PC-9 (cell line): Measurements from ENCODE around the gene NRXN2. TPM values are rescaled to one million over a fixed set of nuclear protein-coding genes. Genes with fewer than 3 reads are reported as not detected.

Experiments used
- BruUV-seq: library from RNA; stranded (reverse); fragments of 400-500 nt; replicated peaks from 2 replicates; lab custom pipeline; 2021; lab: Mats Ljungman, UMichigan
- CTCF ChIA-PET: fragments of 300-600 bp; sonication (Branson Sonifier 250); formaldehyde crosslinking; loops from one replicate; lab custom pipeline; 2022; ENCODE audit warnings: antibody characterized with exemption; lab: Charles Lee
- POLR2A ChIA-PET: fragments of 300-600 bp; sonication (Branson Sonifier 250); formaldehyde crosslinking; loops from one replicate; lab custom pipeline; 2022; ENCODE audit warnings: antibody characterized with exemption; ENCODE audit not compliant: unreplicated experiment; lab: Charles Lee
- DNase-seq, 2 experiments: peaks; one replicate each; pipeline versions ENCODE4 v3.0.0 to v3.0.0-alpha.2; 2015 to 2022; ENCODE audit warnings: mixed read lengths in 1 of 2
- H2AFZ ChIP-seq: fragments of 200-600 bp; sonication (generic); 2 replicates; pipeline ENCODE4 v1.8.1; 2017; ENCODE audit warnings: antibody characterized with exemption
- H3F3A ChIP-seq: fragments of 200-600 bp; sonication (generic); 2 replicates; pipeline ENCODE4 v1.8.1; 2017; ENCODE audit warnings: antibody characterized with exemption, mild to moderate bottlenecking, low read depth; ENCODE audit not compliant: insufficient read depth
- H3K27ac ChIP-seq: fragments of 200-600 bp; sonication (generic); 2 replicates; pipeline ENCODE4 v1.6.1; 2016; ENCODE audit warnings: mixed run types
- H3K27me3 ChIP-seq: fragments of 200-600 bp; sonication (generic); 2 replicates; pipeline ENCODE4 v1.6.1; 2016; ENCODE audit warnings: low read depth, mixed run types; ENCODE audit not compliant: insufficient read depth
- H3K36me3 ChIP-seq: fragments of 200-600 bp; sonication (generic); 2 replicates; pipeline ENCODE4 v1.6.1; 2016; ENCODE audit warnings: low read depth, mixed run types
- H3K4me1 ChIP-seq: fragments of 200-600 bp; sonication (generic); replicated peaks from 2 replicates; pipeline ENCODE4 v1.6.1; 2016; ENCODE audit warnings: mixed run types; ENCODE audit not compliant: insufficient read depth
- H3K4me2 ChIP-seq: fragments of 200-600 bp; sonication (generic); 2 replicates; pipeline ENCODE4 v1.6.1; 2017; ENCODE audit warnings: mixed run types
- H3K4me3 ChIP-seq: fragments of 200-600 bp; sonication (generic); 2 replicates; pipeline ENCODE4 v1.6.1; 2016; ENCODE audit warnings: mixed run types
- H3K79me2 ChIP-seq: fragments of 200-600 bp; sonication (generic); 2 replicates; pipeline ENCODE4 v1.6.1; 2017; ENCODE audit warnings: low read depth, mixed run types
- H3K9me2 ChIP-seq: fragments of 200-600 bp; sonication (generic); 2 replicates; pipeline ENCODE4 v1.8.1; 2017; ENCODE audit warnings: mild to moderate bottlenecking; ENCODE audit not compliant: insufficient read depth
- H3K9me3 ChIP-seq: fragments of 200-600 bp; sonication (generic); 2 replicates; pipeline ENCODE4 v1.8.1; 2016; ENCODE audit warnings: low read depth; ENCODE audit not compliant: insufficient read depth
- H4K20me1 ChIP-seq: fragments of 200-600 bp; sonication (generic); 2 replicates; pipeline ENCODE4 v1.8.1; 2017; ENCODE audit not compliant: insufficient read depth
- EZH2 ChIP-seq: fragments of 200-600 bp; sonication (generic); IDR thresholded peaks from 2 replicates; pipeline ENCODE4 v1.8.0; 2017; ENCODE audit warnings: antibody characterized with exemption, low read depth
- intact Hi-C: fragments of 100-400 bp; cut with micrococcal nuclease; formaldehyde crosslinking; loops from one replicate; pipeline ENCODE4 v1.10.0; 2022; ENCODE audit not compliant: unreplicated experiment
- total RNA-seq: library from RNA; stranded (reverse); gene quantifications from 2 replicates; pipeline ENCODE4 v1.2.3, GENCODE V29; 2021
- TF ChIP-seq, protein P1 (sequence below): fragments of 200-600 bp; sonication (generic); conservative IDR thresholded peaks from 2 replicates; pipeline ENCODE4 v1.6.1; 2017; ENCODE audit warnings: mixed run types, antibody characterized with exemption, mild to moderate bottlenecking, moderate library complexity

NRXN2 gene
- total RNA-seq, 1 experiment from 2014 or later, result not detected

DNA sequence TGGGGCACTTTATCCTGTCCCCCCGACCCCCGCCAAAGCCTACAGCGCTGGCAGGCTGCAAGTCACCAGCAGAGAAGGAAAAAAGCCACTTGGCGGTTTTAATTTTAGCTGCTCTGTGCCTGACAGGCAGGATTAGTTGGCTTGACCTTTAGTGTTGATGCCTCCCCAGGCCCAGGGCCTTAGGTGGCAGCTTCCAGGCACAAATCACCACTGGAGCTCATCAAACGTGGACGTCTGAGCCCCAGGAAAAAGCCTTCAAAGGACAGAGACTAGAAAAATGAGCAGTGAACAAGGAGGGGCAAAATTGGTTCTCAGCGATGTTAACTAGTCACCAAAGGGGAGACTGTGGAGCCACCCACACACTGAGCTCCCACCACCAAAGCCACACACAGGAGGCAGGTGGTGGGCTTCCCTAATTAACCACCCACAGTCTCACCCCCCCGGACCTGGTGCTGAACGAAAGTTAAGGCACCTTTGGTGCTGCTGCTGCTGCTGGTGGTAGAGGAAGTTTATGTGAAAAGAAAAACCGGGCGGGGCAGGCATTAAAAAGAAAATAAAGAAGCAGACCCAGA is 41.1 kb upstream of the NRXN2 start:
- Histone ChIP-seq H3K4me1 (no peaks in the 10 kb centered on the region), H3F3A (peaks cover 85% of the 10 kb centered on the region), H3K9me3 (no peaks in the 10 kb centered on the region), H3K4me2 (no peak overlapping the region), H3K27ac (no peak overlapping the region), H2AFZ (no peak overlapping the region), H3K9me2 (no peaks in the 10 kb centered on the region), H4K20me1 (peaks cover 74% of the 10 kb centered on the region), H3K4me3 (no peak overlapping the region), H3K27me3 (no peaks in the 10 kb centered on the region), H3K36me3 (peaks cover 38% of the 10 kb centered on the region), H3K79me2 (peaks cover 11% of the 10 kb centered on the region)
- TF ChIP-seq EZH2, result no peak
- TF ChIP-seq, protein P1, sequence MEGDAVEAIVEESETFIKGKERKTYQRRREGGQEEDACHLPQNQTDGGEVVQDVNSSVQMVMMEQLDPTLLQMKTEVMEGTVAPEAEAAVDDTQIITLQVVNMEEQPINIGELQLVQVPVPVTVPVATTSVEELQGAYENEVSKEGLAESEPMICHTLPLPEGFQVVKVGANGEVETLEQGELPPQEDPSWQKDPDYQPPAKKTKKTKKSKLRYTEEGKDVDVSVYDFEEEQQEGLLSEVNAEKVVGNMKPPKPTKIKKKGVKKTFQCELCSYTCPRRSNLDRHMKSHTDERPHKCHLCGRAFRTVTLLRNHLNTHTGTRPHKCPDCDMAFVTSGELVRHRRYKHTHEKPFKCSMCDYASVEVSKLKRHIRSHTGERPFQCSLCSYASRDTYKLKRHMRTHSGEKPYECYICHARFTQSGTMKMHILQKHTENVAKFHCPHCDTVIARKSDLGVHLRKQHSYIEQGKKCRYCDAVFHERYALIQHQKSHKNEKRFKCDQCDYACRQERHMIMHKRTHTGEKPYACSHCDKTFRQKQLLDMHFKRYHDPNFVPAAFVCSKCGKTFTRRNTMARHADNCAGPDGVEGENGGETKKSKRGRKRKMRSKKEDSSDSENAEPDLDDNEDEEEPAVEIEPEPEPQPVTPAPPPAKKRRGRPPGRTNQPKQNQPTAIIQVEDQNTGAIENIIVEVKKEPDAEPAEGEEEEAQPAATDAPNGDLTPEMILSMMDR, result no peak
- intact Hi-C loops, result no loop called here
- no peak for DNase-seq
- CTCF ChIA-PET, result no interaction called here
- POLR2A ChIA-PET, result interaction anchor here (0.5 kb wide), 1 partner anchor 99 kb away, joined by 10 read pairs; no protein-coding TSS in a partner anchor
- no TSS peak for BruUV-seq

DNA sequence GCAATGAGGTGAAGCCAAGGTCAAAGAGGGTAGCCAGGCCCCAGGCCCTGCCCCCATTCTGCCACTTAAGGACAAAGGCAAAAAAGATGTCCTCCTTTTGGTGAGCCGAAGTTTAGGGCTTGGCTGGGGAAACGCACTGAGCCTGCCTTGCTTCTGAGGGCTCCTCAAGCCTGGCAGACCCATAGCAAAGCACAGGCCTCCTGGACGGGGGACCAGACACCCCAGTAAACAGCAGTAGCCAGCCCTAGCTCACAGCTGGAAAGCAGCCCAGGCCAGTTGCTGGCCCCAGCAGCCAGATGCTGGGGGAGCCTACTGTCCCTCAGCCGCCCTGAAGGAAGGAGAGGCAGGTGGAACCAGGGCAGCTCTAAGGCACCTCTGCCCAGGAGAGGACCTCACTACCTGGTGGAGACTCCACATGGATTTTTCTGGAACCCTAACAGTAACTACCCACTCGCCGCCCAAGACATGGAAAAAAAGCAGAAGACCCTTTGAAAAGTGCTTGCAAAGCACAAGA is 40.6 kb upstream of the NRXN2 start:
- no peak overlapping the region for H3K4me3 ChIP-seq
- no TSS peak for BruUV-seq
- no peak overlapping the region for H3K4me2 ChIP-seq
- H3F3A ChIP-seq, result peaks cover 80% of the 10 kb centered on the region
- POLR2A ChIA-PET, result interaction anchor here (0.5 kb wide), 1 partner anchor 98 kb away, joined by 10 read pairs; no protein-coding TSS in a partner anchor
- intact Hi-C loops, result no loop called here
- H3K36me3 ChIP-seq, result peaks cover 34% of the 10 kb centered on the region
- H2AFZ ChIP-seq, result no peak overlapping the region
- no peaks in the 10 kb centered on the region for H3K27me3 ChIP-seq
- peaks cover 8% of the 10 kb centered on the region for H3K79me2 ChIP-seq
- no peaks in the 10 kb centered on the region for H3K4me1 ChIP-seq
- TF ChIP-seq EZH2, result no peak
- TF ChIP-seq, protein P1, result no peak
- H3K27ac ChIP-seq, result no peak overlapping the region
- no peaks in the 10 kb centered on the region for H3K9me2 ChIP-seq
- CTCF ChIA-PET, result no interaction called here
- no peak for DNase-seq
- peaks cover 69% of the 10 kb centered on the region for H4K20me1 ChIP-seq
- no peaks in the 10 kb centered on the region for H3K9me3 ChIP-seq

DNA sequence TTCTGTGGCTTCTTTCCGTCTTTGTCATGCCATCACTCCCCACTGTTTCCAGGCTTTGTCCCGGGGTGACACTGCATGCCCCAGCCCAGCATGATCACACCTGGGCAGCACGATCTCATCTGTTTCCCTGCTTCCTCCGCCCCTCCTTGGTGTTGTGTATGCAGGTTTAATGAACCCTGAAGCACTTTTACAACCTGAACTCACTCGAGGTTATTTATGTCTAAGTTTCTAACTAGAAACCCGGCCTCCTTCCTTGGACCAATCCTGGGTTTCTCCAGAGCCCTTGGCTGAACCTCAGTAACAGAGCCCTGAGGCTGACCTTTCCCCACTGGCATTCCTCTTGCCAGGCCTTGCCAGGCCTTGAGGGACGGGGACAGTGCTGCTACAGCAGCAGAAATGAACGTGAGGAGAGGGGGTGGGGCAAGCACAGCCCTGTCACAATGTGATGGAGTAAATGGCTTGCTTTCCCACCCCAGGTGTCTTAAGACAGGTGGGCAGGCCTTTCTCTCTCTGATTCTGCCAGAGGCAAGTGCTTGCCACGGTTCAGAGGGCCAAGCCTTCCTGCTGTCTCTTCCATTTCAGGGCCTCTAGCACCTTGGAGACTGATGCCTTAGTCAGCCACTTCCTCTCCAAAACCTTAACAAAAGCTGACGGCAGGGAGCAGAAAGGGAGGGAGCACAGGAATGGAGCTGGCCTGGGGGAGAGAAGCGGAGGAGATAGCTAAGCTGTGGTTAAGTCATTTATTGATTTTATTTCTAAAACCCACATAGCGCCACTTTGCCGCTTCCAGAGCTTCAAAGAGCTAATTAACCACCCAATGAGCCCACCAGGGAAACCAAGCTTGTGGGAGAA is 39.9 kb upstream of the NRXN2 start:
- H3K4me2 ChIP-seq, result no peak overlapping the region
- H3K4me3 ChIP-seq, result no peak overlapping the region
- ChIA-PET POLR2A (interaction anchor here (0.6 kb wide), 1 partner anchor 16 kb away, joined by 3 read pairs; no protein-coding TSS in a partner anchor), CTCF (no interaction called here)
- no peaks in the 10 kb centered on the region for H3K4me1 ChIP-seq
- peaks cover 62% of the 10 kb centered on the region for H4K20me1 ChIP-seq
- no peak overlapping the region for H2AFZ ChIP-seq
- H3K9me2 ChIP-seq, result no peaks in the 10 kb centered on the region
- H3K36me3 ChIP-seq, result peaks cover 28% of the 10 kb centered on the region
- DNase-seq, result no peak
- no TSS peak for BruUV-seq
- no peak overlapping the region for H3K27ac ChIP-seq
- H3F3A ChIP-seq, result peaks cover 73% of the 10 kb centered on the region
- no peaks in the 10 kb centered on the region for H3K9me3 ChIP-seq
- TF ChIP-seq, protein P1, result no peak
- no peak for TF ChIP-seq EZH2
- no peaks in the 10 kb centered on the region for H3K27me3 ChIP-seq
- intact Hi-C loops, result no loop called here
- peaks cover 8% of the 10 kb centered on the region for H3K79me2 ChIP-seq
